ENCODE results near the gene FBRSL1. TPM values are rescaled to one million over a fixed set of nuclear protein-coding genes. Genes with fewer than 3 reads are reported as not detected.

Gene FBRSL1
- total RNA-seq, 4 donors from 2014 or later, result 5.9 to 34.3 (median 23.4) TPM

GRCh38 chr12:132521200-132521580 lies 31.2 kb downstream of the FBRSL1 start:
- Histone ChIP-seq H3K36me3 (peaks cover 0 to 38% (median 6%) of the 10 kb centered on the region in 3 donors), H3K27ac (no peak overlapping the region), H3K9me3 (no peaks in the 10 kb centered on the region), H3K27me3 (peaks cover 0 to 9% (median 0%) of the 10 kb centered on the region in 4 donors), H3K4me3 (no peak overlapping the region), H3K4me1 (peaks cover 17 to 56% (median 21%) of the 10 kb centered on the region in 3 donors)
- DNase-seq, result no peak
- intact Hi-C loops (cut with DNase I), result no loop called here
- no peak for TF ChIP-seq POLR2A (IDR thresholded peaks at IDR 0.05)
- WGBS, 2 donors, result 90 to 93% methylated on average over 3 to 7 of the region's 15 CpGs

- Histone ChIP-seq H3K4me1 (peaks cover 17 to 56% (median 21%) of the 10 kb centered on the region in 3 donors), H3K36me3 (peaks cover 0 to 40% (median 7%) of the 10 kb centered on the region in 3 donors), H3K4me3 (no peak overlapping the region), H3K27me3 (peaks cover 0 to 12% (median 0%) of the 10 kb centered on the region in 4 donors), H3K27ac (no peak overlapping the region), H3K9me3 (no peaks in the 10 kb centered on the region)
- intact Hi-C loops (cut with DNase I), result no loop called here
- DNase-seq, result no peak
- TF ChIP-seq POLR2A (IDR thresholded peaks at IDR 0.05) (no peak), CTCF (IDR thresholded peaks at IDR 0.05) (no peak)
- WGBS, 2 donors, result 80 to 86% methylated on average over 1 of the region's 27 CpGs
These were observed 31.9 kb downstream of the FBRSL1 start for GRCh38 chr12:132521712-132522292.

GRCh38 chr12:132522592-132523380 lies 32.8 kb downstream of the FBRSL1 start:
- peaks cover 0 to 14% (median 0%) of the 10 kb centered on the region in 4 donors for H3K27me3 ChIP-seq
- H3K27ac ChIP-seq, result no peak overlapping the region
- intact Hi-C loops (cut with DNase I), result no loop called here
- H3K4me1 ChIP-seq, result peaks cover 17 to 56% (median 21%) of the 10 kb centered on the region in 3 donors
- H3K36me3 ChIP-seq, result peaks cover 0 to 39% (median 7%) of the 10 kb centered on the region in 3 donors
- TF ChIP-seq CTCF (IDR thresholded peaks at IDR 0.05), result no peak
- WGBS, 2 donors, result 96% methylated on average over 5 of the region's 25 CpGs; no CpG with 5 or more reads in 1 of the 2 donors
- no peaks in the 10 kb centered on the region for H3K9me3 ChIP-seq
- DNase-seq, result no peak
- no peak overlapping the region for H3K4me3 ChIP-seq

- TF ChIP-seq POLR2A (IDR thresholded peaks at IDR 0.05) (no peak), CTCF (IDR thresholded peaks at IDR 0.05) (peak; percentile 65 to 75 (median 70))
- intact Hi-C loops (cut with DNase I), result no loop called here
These were observed 33.8 kb downstream of the FBRSL1 start for GRCh38 chr12:132523576-132524331.

GRCh38 chr12:132524405-132524804 lies 34.5 kb downstream of the FBRSL1 start:
- Histone ChIP-seq H3K27ac (no peak overlapping the region), H3K27me3 (peaks cover 0 to 14% (median 0%) of the 10 kb centered on the region in 4 donors), H3K9me3 (no peaks in the 10 kb centered on the region), H3K36me3 (peaks cover 0 to 36% (median 7%) of the 10 kb centered on the region in 3 donors), H3K4me3 (no peak overlapping the region), H3K4me1 (peaks cover 17 to 59% (median 21%) of the 10 kb centered on the region in 3 donors)
- intact Hi-C loops (cut with DNase I), result no loop called here
- no peak for DNase-seq
- TF ChIP-seq POLR2A (IDR thresholded peaks at IDR 0.05) (no peak), CTCF (IDR thresholded peaks at IDR 0.05) (no peak)
- 14% methylated on average over 5 of the region's 16 CpGs; no CpG with 5 or more reads in 1 of the 2 donors for WGBS, 2 donors

More at GRCh38 chr12:132523576-132524331, 33.8 kb downstream of the FBRSL1 start:
- Histone ChIP-seq H3K4me1 (peaks cover 17 to 59% (median 21%) of the 10 kb centered on the region in 3 donors), H3K9me3 (no peaks in the 10 kb centered on the region), H3K27me3 (peaks cover 0 to 14% (median 0%) of the 10 kb centered on the region in 4 donors), H3K27ac (no peak overlapping the region), H3K4me3 (no peak overlapping the region), H3K36me3 (peaks cover 0 to 35% (median 7%) of the 10 kb centered on the region in 3 donors)
- DNase-seq, result no peak
- WGBS, 2 donors, result 0 to 13% methylated on average over 2 to 10 of the region's 28 CpGs
